ENCODE measurements around the gene NTN1. TPM values are rescaled to one million over a fixed set of nuclear protein-coding genes. Genes with fewer than 3 reads are reported as not detected.
"Not testable (repeated sequence)": the region's sequence is repeated elsewhere in the genome, so short reads cannot be mapped to it uniquely, and the experiment has no call there.

The NTN1 gene
- total RNA-seq, 1 donor from 2014 or later: 15.9 TPM

DNA sequence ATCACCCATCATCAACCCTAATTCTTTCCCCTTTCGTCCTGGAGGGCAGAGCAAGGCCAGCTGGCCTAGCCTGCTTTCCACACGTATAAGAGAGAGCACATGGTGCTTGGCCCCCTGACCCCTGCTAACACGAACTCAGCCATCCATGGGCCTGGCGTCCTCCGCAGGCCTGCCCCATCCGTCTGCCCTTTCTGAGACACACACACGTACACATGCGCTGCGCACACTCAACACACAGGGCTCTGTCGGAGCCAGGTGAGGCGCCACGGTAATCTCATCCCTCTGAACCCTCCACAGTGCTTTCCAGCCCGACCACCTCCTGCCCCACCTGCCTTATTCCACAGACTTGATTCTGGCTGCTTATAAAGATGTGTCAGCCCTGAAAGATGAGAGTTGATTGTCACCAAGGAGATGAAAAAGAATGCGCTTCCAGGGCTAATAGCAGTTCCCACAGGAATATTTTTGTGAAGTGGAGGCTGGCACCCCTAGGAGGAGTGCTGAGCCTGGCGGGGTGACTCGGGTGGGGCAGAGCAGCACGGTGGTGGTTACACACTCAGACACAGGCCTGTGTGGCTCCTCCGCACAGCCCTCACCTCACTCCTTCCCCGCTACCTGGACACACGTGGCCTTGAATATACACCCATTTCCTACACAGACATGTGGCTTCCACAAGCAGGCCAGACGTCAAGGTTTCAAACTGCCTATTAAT, 228.1 kb downstream of the NTN1 start:
- no peak for DNase-seq

DNA sequence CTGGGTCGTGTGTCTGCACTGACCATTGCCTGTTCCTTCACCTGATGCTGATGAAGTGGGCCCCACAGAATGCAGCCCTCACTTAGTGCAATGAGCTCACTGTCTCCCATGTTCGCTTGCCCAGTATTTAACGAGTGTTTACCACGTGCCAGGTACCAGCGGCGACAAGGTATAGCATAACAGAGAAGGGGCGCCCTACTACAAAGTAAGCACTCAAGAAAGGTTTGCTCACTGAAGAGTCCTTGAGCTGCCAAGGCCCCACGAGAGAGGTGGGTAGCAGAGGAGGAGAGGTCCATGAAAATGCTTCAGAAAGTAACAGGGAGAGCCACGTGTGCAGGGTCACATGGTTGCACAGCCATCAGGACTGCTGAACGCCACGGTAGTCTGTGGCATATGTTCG, 230.0 kb downstream of the NTN1 start:
- DNase-seq: no peak

DNA sequence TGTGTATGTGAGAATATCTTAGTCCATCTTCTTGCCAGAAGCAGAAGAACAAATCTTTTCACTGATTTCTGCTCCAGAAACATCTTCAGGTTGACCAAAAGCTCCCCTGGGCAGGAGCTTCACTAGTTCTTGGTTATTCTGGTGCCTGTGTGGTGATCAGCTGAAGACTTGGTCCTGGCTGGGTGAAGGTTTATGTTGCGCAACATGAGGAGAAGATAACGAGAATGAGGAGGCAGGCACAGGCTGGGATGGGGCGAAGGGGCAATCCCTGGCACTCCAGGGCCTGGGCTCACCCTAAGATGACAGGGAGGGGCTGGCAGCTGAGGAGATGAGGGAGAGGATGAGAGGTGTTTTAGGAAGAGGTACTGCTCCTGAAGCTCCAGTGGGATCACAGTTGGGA, 232.0 kb downstream of the NTN1 start:
- DNase-seq: no peak

DNA sequence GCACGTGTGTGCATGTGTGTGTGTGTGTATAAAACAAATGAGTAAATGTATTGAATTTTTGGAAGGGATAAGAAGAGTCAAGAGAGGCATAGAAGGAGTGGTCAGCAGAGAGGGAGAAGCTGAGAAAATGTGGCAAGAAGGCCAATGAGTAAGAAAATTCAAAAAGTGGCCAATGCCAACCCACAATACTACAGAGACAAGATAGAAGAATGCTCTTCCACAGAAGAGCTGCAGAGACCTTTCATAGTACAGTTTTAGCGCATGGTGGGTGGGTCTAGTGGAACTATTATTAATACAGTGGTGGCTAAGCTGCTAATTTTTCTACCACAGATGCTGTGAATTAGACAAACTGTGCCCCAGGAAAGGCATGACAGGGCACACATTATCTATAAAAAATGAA, 233.5 kb downstream of the NTN1 start:
- no peak for DNase-seq

DNA sequence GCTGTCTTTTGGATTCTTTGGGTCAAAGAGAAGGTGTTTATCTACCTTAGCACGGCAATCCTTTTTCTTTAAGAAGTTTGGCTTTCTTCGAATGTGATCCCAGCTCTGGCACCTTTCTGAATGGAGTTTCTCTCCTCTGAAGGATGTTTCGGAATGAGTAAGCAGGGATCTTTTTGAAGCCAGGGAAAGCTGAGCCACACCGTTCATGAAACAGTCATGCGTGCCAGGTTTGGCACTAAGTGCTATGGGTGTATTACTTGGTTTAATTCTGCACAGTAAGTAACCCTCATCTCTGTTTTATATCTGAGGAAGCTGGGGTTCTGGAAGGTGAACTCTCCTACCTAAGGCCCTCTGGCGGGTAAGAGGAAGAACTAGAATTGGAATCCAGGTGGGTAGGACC, 234.5 kb downstream of the NTN1 start:
- no peak for DNase-seq

DNA sequence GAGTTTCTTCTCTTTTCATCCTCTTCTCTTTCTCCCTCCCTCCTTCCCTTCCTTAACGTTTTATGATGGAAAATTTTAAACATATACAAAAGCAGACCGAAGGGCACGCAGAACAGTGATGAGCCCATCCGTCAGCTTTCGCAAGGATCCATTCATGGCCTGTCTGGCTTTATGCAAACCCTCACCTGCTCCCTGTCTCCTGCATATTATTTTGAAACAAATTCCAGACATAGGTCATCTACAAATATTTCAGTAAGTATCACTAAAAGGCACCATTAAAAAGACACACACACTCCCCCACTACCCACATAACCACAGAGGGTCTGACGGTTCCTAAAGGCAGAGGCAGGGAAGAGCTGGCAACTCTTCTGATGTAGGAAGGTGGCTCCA, 235.0 kb downstream of the NTN1 start:
- no peak for DNase-seq

DNA sequence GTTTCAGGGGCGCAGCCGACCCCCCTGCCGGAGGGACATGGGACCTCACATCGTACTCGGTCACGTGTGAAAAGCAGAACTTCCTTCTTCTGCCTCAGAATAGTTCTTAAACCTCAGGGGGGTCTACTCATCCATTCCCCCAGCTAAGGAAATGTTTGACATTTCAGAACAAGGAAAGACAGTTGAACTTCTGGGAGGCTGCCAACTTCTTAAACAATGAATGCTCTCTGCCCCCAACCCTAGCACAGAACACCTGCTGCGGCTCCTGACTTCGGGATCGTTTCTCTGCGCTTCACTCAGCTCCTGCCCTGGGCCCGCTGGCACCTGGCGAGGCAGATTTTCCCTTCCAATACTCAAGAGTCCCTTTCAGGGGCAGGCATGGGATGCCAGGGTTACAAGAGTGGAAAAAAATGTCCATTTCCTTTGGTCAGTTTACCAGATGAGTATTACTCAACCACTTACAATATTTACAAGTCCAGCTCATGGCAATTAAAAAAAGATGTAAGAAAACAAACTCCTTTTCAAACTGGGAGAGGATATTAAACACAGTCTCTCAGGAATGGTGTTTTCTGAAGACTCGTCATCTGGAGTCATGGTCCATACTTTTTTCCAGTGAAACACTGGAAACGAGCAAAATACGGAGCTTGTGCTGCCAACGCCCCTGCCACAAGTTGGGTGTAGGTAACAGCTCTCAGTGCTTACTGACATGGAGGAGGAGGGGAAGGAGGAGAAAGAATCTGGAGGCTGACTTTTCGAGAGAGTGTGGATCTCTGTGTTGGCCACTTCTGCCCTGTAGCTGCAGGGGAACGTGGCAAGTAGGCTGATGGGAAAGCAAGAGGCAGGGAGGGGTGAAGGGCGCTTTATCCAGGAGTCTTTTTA, 235.7 kb downstream of the NTN1 start:
- no peak for DNase-seq

DNA sequence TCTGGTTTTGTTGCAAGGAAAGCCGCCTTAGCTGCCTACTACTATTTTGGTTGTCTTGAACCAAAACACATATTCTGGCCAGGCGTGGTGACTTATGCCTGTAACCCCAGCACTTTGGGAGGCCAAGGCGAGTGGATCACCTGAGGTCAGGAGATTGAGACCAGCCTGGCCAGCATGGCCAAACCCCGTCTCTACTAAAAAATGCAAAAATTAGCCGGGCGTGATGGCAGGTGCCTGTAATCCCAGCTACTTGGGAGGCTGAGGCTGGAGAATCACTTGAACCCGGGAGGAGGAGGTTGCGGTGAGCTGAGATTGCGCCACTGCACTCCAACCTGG, 236.3 kb downstream of the NTN1 start:
- not testable (repeated sequence) for DNase-seq

DNA sequence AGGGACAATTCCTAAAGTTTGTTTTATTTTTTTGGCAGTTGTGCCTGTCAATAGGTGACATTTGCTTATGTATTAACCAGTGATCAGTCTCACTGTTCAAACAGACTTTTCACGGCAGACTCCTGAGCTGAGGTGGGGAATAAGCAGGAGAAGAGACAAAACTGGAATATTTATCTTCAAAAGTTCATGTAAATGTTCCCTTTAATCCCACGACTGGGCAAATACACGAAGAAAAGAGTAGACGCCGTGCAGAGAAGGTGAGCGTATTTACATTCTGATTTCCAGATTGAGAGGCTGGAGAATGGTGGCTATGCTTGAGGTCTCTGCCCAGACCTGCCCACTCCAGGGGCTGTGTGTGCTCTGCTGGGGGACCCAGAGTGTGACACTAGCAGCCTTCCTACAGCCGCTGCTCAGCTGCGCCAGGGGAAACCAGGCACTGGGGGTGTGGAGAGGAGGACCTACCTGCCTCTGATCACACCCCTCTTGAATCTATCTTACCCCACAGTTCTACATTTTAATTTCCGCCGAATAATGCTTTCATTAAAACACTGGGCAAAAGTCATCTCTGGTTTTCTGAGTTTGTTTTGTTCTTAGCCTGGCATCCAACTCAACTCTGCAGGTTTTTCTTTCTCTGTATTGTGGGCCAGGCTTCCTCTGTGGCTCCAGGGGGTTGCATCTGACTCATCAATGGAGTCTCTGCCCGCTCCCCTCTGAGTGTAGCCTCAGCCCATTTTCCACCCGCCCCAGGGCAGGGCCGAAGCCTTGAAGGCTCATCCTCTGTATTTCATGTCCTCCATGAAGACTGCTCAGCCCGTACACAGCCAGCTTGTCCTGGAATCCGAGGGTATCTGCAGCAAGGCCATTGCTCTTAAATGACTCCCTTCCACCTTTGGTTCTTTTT, 237.1 kb downstream of the NTN1 start:
- no peak for DNase-seq

DNA sequence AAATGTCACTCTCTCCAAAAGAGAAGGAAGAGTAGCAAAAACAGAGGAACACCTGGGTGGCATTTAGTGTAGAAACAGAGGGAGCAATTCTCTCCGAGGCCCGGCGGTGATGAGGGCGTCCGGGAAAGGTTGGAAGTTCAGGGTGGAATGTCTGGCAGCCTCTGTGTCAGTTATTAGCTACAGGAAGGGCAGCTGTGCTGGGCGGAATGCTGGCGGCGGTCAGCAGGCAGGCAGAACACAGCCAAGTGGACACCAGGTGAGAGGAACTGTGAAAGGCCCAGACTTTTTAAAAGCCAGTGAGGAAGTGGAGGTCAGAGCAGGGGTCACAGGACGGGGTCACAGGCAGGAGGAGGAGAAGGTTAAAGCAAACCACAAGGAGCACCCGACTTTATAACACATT, 238.1 kb downstream of the NTN1 start:
- DNase-seq: no peak

DNA sequence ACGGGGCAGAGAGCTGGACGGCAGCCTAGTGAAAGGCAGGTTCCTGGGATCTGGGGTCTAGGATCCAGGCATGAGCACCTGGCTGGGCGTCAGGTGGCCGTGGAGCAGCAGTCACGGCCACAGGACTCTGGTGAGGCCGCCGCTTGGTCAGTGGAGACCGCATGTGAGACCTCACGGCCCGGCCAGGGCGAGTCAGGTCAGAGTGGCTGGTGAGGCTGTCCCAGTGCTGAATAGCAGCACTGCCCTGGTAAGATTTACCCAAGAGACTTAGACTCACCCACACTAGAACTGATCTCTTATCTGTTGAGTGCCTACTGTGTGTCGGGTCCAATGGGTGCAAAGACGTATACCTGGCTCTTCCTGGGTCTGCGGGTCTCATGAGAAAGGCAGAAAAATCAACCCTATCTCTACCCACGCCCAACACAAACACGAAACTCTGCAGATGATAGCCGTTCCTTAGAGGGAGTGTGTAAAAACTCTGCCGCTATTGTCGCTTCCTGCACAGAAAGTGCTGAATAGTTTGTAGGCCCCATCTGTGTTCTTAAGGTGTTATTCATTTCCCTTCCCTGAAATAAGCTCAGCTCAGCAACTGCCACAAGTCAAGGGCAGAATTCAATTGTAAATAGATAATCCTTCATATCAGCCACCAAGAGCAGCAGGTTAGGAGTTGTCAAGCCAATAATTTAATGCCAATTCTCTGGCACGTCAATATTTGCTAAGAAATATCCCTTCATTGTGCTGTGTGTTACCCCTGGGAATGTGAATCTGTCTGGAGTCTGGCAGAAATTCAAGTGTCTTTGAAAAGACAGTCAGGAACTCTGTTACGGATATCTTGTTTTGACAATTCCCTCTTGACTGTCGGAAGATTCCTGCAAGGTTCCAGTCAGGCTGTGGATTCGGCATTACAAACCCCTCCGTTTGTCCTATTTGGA, 240.0 kb downstream of the NTN1 start:
- DNase-seq: no peak

DNA sequence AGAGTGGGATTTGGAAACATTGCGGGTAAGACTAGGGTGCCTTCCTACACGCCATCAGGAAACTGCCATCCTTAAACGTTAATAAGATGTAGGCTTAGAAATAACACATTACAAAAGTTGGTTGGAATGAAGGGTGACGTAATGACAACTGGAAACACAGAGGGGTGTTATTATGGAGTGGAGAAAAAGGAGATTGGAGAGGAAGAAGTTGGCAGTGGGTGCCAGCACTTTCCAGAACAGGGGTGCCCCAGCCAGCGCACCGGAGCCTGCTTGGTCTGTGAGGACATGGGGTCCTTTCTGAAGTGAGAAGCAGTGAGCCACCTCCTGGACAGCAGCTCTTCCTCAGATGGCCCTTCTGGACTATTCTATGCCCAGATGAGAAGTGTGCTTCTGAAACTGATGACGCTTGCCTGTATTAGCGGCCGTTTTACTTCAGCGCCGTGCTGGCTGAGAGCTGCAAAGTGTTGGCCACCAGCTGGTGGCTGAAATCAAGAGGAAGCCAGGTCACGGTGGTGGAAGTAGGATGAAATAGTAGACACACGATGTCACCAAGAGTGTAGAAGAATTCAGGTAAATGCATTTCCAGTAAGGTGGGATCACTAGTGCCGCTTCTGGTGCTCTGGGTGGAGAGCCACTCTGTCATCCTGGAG, 244.8 kb downstream of the NTN1 start:
- DNase-seq: peak; percentile 20

DNA sequence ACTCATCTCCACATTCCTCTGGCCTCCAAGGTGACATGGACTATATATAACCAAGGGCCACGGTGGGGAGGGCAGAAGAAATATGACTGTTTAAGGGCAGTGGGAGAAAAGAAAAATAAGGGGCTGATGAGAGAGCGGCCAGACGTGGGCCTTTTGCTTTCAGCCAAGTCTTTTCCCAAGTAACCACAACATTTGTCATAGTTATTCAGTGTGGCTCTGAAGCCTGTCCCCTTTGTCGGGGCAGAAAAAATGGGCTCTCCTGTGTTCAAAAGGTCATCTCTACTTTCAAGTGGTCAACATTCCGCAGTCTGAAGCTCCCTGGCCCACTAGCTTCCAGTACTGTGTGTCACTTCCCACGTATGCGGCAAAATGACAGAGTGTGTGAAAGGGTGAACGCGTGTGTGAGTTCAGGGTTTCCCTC, 245.4 kb downstream of the NTN1 start:
- DNase-seq: no peak

DNA sequence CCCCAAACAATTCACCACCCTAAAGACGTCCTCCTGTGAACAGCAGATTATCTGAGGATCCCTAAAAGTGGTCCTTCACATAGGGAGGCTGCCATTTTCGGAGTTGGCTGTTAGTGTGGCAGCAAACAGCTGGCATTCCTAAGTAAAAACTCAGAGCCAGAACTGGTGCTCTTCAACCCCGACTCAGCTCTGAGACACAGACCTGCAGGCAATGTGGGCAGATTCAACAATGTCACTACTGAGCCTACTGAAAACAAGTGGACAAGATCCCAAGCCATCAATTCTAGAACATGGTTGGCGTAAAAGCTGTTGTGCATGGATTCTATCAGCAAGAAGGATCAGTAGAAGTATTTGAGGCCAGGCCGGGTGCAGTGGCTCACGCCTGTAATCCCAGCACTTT, 247.2 kb downstream of the NTN1 start:
- no peak for DNase-seq

DNA sequence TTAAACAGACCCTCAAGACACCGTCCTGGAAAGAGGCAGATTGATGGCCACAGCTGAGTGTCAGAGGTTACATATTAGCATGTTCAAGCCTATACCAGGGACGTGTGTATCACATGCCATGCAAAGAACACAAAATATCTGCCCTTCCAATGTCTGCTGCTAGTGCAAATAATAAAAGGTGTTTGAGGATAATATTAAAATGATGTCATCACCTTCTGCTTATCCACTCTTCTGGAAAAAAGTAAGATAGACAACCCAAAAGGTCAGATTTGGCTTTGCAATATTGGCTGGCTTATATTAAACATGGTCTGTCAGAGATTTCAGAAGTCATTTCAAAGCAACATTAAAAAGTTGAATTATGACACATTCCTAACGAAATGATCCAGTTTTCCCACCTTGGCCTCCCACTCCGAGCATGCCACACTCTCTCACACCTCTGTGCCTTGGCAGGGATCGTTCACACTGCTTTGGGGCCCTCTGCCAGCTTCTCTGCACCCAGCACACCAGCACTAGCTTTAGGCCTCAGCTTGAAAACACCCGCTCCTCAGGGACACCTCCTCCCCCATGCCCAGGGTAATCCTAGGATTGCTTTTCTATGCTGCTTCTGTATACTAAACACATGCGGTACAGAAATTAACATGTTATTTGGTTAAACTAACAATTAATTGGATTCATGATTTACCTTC, 248.2 kb downstream of the NTN1 start:
- no peak for DNase-seq

DNA sequence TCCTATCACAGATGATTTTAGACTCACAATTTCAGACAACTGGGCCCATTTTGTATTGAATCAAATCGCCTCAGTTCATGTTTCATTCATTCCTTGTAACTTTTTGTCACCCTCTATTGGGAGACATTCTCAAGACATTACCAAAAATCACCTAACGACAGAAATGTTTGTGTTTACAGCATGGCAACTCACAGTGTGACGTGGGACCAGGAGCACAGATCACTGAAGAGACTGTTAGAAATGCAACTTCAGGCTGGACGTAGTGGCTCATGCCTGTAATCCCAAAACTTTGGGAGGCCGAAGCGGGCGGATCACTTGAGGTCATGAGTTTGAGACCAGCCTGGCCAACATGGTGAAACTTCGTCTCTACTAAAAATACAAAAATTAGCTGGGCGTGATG, 249.6 kb downstream of the NTN1 start:
- DNase-seq: no peak

DNA sequence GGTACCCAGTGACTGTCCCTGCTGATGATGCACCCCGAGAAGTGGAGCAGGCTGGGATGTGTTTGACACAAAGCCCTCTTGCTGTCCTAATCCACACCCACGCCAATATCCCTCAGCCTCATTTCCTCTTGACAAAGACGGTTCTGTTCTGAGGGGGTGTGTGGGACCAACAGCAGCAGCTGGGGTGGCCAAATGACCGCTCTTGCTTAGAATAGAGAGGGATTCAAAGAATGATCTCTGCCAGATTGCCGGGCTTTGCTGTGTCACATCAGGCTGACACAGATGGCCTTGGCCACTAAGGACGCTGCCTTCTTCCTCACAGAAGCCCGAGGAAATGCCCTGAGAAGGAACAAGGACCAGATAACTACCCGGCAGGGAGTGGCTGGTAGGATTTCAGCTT, 250.7 kb downstream of the NTN1 start:
- no peak for DNase-seq

DNA sequence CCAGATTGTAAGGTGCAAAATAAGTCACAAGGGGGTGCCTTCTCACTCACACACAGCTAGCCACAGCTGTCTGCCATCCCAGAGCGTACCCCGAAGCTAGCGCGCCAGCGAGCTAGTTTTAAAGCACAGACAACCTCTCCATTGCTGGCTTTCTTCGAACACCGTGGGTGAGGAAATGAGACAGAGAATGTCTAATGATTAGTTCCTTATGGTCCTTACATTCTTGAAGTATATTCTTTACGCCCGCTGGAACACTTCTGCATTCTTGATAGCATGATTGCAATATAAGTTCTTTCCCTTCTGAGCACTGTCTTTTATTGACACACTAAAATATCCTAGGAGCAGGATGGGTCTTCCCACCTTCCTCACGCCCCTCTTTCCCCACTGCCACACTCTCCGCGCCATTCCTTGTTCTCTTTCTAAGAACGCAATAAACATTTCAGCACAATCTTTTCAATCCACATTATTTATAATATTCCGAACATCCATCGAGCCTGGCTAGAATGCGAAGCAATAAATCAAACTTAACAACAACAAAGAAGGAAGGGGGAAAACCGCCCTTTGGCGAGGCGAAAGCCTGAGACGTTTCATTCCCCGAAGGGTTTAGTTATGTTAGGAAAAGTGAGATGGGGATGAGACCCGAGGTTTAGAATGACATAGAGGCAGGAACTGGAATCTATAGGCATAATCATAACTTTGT, 251.3 kb downstream of the NTN1 start:
- peak; percentile 87 for DNase-seq

DNA sequence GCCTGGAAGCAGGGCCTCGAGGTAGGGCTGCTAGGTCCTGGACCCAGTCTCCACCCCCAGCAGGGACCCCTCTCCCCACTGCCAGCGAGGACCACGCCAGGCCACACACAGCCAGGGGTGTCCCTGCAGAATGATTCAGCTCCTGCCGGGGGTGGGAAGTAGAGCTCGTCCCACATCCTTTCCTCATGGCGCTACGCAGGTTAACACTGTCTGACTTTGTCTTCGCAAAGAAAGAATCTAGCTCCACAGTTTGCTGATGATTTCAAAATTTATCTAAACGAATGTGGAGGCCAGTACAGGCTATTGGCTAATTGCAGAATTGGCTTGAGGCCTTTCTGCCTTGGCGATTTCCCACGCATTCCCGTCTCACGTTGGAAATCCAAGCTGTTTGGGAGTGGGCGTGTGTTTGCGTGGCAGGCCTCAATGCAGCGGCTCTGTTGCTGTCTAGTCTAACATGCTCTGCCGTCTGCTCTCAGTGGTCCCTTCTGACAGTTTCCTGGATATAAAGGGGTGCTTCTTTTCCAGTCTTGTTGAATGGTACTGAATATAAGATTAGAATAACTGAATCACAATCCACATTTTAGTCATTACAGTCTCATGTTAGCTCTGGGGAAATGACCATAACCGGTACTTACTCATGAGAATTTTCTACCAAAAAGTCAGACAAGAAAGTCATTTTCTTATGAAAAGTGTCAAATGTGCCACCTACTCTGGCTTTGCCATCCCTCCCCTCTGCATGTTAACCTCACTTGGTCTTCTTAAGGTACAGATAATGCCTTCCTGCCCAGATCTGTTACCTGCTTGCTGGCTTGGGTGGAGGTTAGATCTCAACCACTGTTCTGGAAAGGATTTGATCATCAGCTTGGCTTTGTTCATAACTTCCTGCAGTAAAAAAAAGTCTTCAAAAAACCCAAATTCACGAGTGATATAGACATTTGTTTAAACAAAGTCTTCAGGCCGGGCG, 252.4 kb downstream of the NTN1 start:
- peak; percentile 64 for DNase-seq
